T-helper 1 cell treated with Interleukin-12 subunit alpha and Interleukin-12 subunit beta and Interleukin-4 antibody, amounts not matched to agents 30 μg/mL and 1 μg/mL, for 36 hours (primary cell): ENCODE data around the gene VWA7.

Experiments used
- H3K27ac Mint-ChIP-seq: one replicate; pipeline ENCODE4 v1.8.0; 2021; ENCODE audit warnings: mild to moderate bottlenecking, mixed read lengths
- H3K27me3 Mint-ChIP-seq: one replicate; pipeline ENCODE4 v1.8.0; 2021; ENCODE audit warnings: low read depth, mixed read lengths
- H3K36me3 Mint-ChIP-seq: one replicate; pipeline ENCODE4 v1.8.0; 2021; ENCODE audit warnings: low read depth, mixed read lengths
- H3K4me1 Mint-ChIP-seq: one replicate; pipeline ENCODE4 v1.8.0; 2021; ENCODE audit warnings: low read depth, mixed read lengths
- H3K4me3 Mint-ChIP-seq: one replicate; pipeline ENCODE4 v1.8.0; 2021; ENCODE audit warnings: mild to moderate bottlenecking, moderate library complexity, mixed read lengths
- H3K9me3 Mint-ChIP-seq: one replicate; pipeline ENCODE4 v1.8.0; 2021; ENCODE audit warnings: mixed read lengths

VWA7 gene

DNA sequence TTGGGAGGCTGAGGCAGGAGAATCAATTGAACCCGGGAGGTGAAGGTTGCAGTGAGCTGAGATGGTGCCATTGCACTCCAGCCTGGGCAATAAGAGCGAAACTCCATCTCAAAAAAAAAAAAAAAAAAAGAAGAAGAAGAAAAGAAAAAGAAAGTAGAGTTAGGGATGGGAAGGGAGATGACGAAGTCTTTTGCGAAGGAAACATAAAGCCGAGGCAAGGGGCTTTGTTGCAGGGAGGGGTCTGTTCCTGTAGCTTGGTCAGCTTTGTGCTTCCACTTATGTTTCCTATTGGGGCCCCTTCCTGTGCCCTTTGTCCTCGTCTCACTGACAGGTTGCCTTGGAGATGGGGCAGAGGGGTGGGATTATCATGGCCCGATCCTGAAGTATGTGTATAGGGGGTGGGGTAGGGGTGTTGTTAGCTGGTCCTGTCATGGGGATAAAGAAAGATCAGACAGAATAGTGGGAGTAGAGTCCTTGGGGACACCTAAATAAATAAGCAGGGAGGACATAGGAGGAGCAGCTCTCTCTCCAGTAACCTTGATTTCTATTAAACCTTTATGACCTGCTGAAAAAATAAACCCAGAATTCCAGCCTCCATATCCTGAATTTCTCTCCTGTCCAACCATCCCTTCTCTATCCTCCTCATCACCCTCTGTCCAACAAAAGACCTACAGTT is 39.7 kb downstream of the VWA7 start:
- H3K27me3 Mint-ChIP-seq, result no peaks in the 10 kb centered on the region
- H3K27ac Mint-ChIP-seq, result peak overlapping the region; percentile 93
- no peaks in the 10 kb centered on the region for H3K9me3 Mint-ChIP-seq
- peak overlapping the region; percentile 100 for H3K4me3 Mint-ChIP-seq
- H3K36me3 Mint-ChIP-seq, result peaks cover 35% of the 10 kb centered on the region
- peaks cover 64% of the 10 kb centered on the region for H3K4me1 Mint-ChIP-seq

DNA sequence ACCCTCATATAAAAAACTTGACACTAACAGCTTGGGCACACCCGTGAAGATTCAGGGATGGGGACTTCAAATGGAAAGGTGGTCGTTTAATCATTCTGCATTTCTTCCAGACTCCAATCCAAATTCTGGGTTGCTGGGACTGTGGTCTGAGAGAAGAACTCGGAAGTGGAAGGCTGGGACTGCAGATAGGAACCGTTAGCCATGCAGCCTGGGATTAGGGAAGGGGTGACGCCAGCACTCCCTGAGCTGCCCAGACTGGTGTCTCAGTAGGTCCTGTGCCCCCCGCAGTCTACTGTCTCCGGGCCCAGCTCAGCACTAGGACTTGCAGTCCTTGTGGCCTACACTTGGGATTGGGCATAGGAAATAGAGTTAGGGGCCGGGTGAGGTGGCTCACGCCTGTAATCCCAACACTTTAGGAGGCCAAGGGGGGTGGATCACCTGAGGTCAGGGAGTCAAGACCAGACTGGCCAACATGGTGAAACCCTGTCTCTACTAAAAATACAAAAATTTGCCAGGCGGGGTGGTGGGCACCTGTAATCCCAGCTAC is 40.3 kb downstream of the VWA7 start:
- Mint-ChIP-seq H3K27me3 (no peaks in the 10 kb centered on the region), H3K36me3 (peaks cover 38% of the 10 kb centered on the region), H3K9me3 (no peaks in the 10 kb centered on the region), H3K4me1 (peaks cover 66% of the 10 kb centered on the region), H3K4me3 (peak overlapping the region; percentile 100), H3K27ac (peak overlapping the region; percentile 93)

DNA sequence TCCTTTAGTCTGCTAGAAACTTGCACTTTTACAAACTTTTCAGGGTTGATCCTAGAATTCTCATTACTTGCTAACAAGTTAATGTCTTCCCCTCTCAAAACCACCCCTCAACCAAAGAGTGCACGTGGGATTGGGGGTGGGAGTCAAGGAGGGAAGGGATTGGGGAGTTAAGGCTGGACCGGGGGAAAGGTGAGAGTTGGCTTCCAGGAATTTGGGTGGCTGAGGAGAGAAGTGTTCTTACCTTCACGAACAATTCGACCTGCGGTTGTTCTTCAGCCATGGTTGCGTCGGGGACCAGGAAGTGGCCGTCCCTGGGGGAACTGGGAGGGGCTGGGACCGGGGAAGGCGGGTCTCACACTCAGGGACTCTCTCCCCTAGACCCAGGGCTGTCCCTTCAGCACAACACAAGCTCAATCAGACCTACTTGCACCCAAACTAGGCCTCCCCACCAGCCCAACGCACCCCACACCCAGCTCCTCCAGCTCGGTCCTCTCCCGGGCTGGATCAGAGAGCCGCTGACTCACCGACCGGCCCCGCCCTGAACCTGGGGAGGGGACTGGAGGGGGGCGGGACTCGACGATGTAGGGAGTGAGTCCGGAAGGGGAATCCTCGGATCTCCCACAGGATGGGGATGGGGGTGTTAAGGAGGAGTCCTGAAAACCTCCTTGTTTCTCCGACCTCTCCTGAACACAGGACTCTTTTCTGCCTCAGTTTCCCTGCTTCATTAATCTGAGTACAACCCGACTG is 40.9 kb downstream of the VWA7 start, which contains the start of gene CLIC1:
CLIC1 (minus strand) TSS at position 510 of the 747 bp plus-strand sequence; CDS start at position 280, 230 bp downstream.
- Mint-ChIP-seq H3K36me3 (peaks cover 38% of the 10 kb centered on the region), H3K27me3 (no peaks in the 10 kb centered on the region), H3K27ac (peak within 1 kb of the TSS; percentile 93), H3K9me3 (no peaks in the 10 kb centered on the region), H3K4me1 (peaks cover 60% of the 10 kb centered on the region), H3K4me3 (peak within 1 kb of the TSS; percentile 100)

DNA sequence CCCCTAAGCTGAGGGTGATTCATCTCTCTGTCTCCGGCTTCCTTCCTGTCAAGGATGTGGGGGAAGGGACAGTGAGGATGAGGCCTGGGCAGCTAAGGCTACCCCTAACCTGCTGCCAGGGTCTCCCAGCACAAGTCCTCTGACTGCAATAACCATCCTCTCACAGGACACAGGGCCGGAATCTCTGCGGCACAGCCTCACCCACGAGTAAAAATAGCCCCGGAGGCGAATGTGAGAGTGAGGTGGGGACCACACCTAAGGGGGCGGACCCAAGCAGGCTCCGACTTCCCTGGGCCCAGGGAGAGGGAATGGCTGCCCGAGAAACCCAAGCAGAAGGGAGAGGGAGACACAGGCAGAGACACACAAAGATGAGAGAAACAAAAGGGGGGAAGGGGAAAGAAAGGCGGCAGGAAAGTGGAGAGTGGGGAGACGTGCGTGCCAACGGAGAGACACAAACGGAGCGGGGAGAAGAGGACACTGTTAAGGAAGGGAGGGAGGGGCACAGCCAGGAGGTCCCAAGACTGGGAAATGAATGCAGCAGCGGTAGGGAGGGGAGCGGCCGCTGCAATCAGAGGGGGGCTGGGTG is 42.2 kb downstream of the VWA7 start:
- H3K4me1 Mint-ChIP-seq, result peaks cover 55% of the 10 kb centered on the region
- no peaks in the 10 kb centered on the region for H3K27me3 Mint-ChIP-seq
- H3K4me3 Mint-ChIP-seq, result peak overlapping the region; percentile 100
- H3K27ac Mint-ChIP-seq, result peak overlapping the region; percentile 93
- H3K36me3 Mint-ChIP-seq, result peaks cover 47% of the 10 kb centered on the region
- no peaks in the 10 kb centered on the region for H3K9me3 Mint-ChIP-seq

- Mint-ChIP-seq H3K36me3 (peaks cover 47% of the 10 kb centered on the region), H3K27ac (peak overlapping the region; percentile 93), H3K4me3 (peak overlapping the region; percentile 100)
Measured at GRCh38 chr6:31734247-31734820, 42.8 kb downstream of the VWA7 start.

GRCh38 chr6:31733734-31734133 is 43.4 kb downstream of the VWA7 start:
- Mint-ChIP-seq H3K27ac (peak overlapping the region; percentile 93), H3K4me1 (peaks cover 49% of the 10 kb centered on the region), H3K4me3 (peak overlapping the region; percentile 100), H3K36me3 (peaks cover 49% of the 10 kb centered on the region), H3K27me3 (no peaks in the 10 kb centered on the region), H3K9me3 (no peaks in the 10 kb centered on the region)

More at GRCh38 chr6:31734247-31734820, 42.8 kb downstream of the VWA7 start:
- no peaks in the 10 kb centered on the region for H3K27me3 Mint-ChIP-seq
- H3K4me1 Mint-ChIP-seq, result peaks cover 51% of the 10 kb centered on the region
- H3K9me3 Mint-ChIP-seq, result no peaks in the 10 kb centered on the region

GRCh38 chr6:31732029-31732428 is 45.1 kb downstream of the VWA7 start:
- Mint-ChIP-seq H3K4me1 (peaks cover 40% of the 10 kb centered on the region), H3K9me3 (no peaks in the 10 kb centered on the region), H3K36me3 (peaks cover 50% of the 10 kb centered on the region), H3K27ac (no peak overlapping the region), H3K27me3 (no peaks in the 10 kb centered on the region), H3K4me3 (no peak overlapping the region)

DNA sequence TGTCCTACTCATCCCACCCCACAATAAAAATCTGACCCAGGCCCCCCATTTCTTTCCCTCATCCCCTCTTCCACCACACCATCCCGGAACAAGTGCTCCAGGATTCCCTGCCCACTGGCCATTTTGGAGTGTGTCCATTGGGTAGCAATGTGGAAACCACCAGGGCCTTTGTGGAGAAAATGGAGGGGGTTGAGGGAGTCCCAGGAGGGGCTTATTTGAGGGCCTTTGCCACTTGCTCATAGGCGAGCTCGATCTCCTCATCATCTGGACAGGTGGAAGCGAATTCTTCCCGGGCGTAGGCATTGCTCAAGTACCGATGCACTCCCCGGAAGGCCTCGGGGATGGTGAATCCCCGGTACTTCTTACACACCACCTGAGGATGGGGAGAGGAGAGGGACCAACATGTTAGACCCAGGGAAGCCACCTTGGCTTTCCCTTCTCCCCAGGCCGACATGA is 46.5 kb downstream of the VWA7 start:
- Mint-ChIP-seq H3K36me3 (peaks cover 52% of the 10 kb centered on the region), H3K27ac (peak overlapping the region; percentile 76), H3K27me3 (no peaks in the 10 kb centered on the region), H3K4me3 (peak overlapping the region; percentile 97), H3K4me1 (peaks cover 47% of the 10 kb centered on the region), H3K9me3 (no peaks in the 10 kb centered on the region)

GRCh38 chr6:31729979-31730630 is 47.0 kb downstream of the VWA7 start:
- H3K36me3 Mint-ChIP-seq, result peaks cover 50% of the 10 kb centered on the region

DNA sequence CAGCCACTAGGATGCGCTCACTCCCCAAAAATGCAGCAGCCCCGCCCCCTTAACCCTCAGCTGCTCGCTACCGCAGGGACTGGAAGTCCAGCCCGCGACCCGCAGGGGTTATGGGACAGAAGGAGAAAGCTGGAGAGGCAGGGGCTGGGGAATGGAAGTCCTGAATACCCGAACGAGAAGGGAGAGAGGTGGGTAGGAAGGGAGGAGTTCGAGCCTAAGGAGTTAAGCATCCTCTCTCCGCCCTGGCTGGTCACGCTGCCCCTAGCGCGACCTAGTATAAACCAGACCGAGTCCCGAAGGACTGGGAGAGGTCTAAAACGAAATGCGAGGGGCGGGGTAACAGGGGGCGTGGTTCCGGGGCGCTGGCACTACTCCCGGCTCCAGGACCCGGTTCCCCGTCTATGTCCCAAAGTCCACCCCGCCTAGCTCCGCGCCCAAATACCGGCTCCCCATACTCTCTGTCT is 47.6 kb downstream of the VWA7 start:
- Mint-ChIP-seq H3K27ac (peak overlapping the region; percentile 86), H3K27me3 (no peaks in the 10 kb centered on the region), H3K36me3 (peaks cover 44% of the 10 kb centered on the region), H3K4me1 (peaks cover 49% of the 10 kb centered on the region), H3K9me3 (no peaks in the 10 kb centered on the region), H3K4me3 (peak overlapping the region; percentile 97)

More at GRCh38 chr6:31729979-31730630, 47.0 kb downstream of the VWA7 start:
- Mint-ChIP-seq H3K27me3 (no peaks in the 10 kb centered on the region), H3K27ac (peak overlapping the region; percentile 76), H3K9me3 (no peaks in the 10 kb centered on the region), H3K4me1 (peaks cover 49% of the 10 kb centered on the region), H3K4me3 (peak overlapping the region; percentile 97)

DNA sequence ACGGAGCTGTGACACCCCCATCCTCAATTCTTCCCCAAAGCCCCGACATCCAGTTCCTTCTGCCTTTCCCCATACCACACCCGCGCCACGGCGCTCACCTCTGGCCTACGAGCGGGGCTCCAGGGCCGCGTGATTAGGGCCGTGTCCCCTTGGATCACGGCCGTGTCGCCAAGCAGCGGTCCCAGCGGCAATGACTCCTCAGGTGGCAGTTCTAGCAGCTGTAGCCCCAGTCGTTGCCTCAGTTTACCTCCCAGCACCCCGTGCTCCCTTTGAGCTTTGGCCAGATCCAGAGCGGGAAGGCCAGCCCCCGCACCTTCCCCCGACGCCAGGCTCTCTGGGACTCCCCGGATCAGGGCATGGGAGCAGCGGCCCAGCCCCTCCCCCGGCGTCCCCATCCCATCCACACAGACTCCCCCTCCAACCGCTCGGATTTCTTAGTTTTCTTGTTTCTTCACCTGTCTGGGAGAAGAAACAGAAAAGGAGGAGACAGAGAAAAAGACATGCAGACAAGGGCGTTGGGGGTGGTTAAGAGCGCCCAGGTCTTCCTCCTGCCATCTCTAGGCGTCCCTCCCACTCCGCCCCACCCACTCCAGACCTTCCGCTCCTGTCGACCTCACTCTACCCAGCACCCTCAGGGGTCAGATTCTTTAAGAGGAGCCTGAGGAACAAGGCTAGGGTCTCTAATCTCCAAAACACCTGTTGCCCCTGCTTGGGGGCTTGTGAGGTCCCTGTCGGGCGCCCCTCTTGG is 48.2 kb downstream of the VWA7 start, which contains the start of gene DDAH2:
DDAH2 (minus strand) TSS at position 533 of the 748 bp plus-strand sequence; CDS start at position 395, 138 bp downstream.
- Mint-ChIP-seq H3K27ac (peak within 1 kb of the TSS; percentile 86), H3K36me3 (peaks cover 40% of the 10 kb centered on the region), H3K4me1 (peaks cover 46% of the 10 kb centered on the region), H3K27me3 (no peaks in the 10 kb centered on the region), H3K9me3 (no peaks in the 10 kb centered on the region), H3K4me3 (peak within 1 kb of the TSS; percentile 97)

GRCh38 chr6:31727717-31728671 is 49.1 kb downstream of the VWA7 start:
- Mint-ChIP-seq H3K36me3 (peaks cover 32% of the 10 kb centered on the region), H3K27me3 (no peaks in the 10 kb centered on the region), H3K27ac (peak overlapping the region; percentile 78), H3K9me3 (no peaks in the 10 kb centered on the region), H3K4me1 (peaks cover 37% of the 10 kb centered on the region), H3K4me3 (peak overlapping the region; percentile 60)
